A549 treated with Hydrocortisone at 1 μM for 4 hours (cell line): ENCODE results near the gene GPAT3. TPM values are rescaled to one million over a fixed set of nuclear protein-coding genes. Genes with fewer than 3 reads are reported as not detected.

Experiments used
- total RNA-seq: library from RNA; stranded (reverse); fragments of 200-300 nt; extraction: Qiagen RNA extraction; gene quantifications from 5 replicates; pipeline ENCODE4 v1.2.3, GENCODE V29; 2022

Gene GPAT3
- 28.7 to 37.0 TPM (median 33.5 TPM) in 5 replicates for total RNA-seq

GRCh38 chr4:83535520-83536361 is at the start of gene GPAT3:
GPAT3 (plus strand) TSS chr4:83536108; CDS start chr4:83536623, 515 bp downstream.

Other genes with a start within 250 kb of the GPAT3 start
- 1.2 to 1.7 TPM (median 1.4 TPM) in 5 replicates for gene HPSE, start 201.3 kb upstream of the GPAT3 start, total RNA-seq
- 3.6 to 5.8 TPM (median 4.8 TPM) in 5 replicates for gene HELQ, start 80.3 kb upstream of the GPAT3 start, total RNA-seq
- 41.4 to 56.8 TPM (median 43.1 TPM) in 5 replicates for gene MRPS18C, start 80.0 kb upstream of the GPAT3 start, total RNA-seq
- 4.7 to 7.4 TPM (median 6.3 TPM) in 5 replicates for gene ABRAXAS1, start 51.0 kb upstream of the GPAT3 start, total RNA-seq